GM12873 (cell line): ENCODE measurements around the gene ASAP3.

Experiments
- TF ChIP-seq, protein P1 (sequence below): IDR thresholded peaks from 2 replicates; pipeline ENCODE4 v1.5.1; 2012; ENCODE audit warnings: low read depth, mild to moderate bottlenecking, moderate library complexity, low read length, control low read depth; ENCODE audit not compliant: insufficient read depth; ENCODE audit errors: missing control alignments

Gene ASAP3

DNA sequence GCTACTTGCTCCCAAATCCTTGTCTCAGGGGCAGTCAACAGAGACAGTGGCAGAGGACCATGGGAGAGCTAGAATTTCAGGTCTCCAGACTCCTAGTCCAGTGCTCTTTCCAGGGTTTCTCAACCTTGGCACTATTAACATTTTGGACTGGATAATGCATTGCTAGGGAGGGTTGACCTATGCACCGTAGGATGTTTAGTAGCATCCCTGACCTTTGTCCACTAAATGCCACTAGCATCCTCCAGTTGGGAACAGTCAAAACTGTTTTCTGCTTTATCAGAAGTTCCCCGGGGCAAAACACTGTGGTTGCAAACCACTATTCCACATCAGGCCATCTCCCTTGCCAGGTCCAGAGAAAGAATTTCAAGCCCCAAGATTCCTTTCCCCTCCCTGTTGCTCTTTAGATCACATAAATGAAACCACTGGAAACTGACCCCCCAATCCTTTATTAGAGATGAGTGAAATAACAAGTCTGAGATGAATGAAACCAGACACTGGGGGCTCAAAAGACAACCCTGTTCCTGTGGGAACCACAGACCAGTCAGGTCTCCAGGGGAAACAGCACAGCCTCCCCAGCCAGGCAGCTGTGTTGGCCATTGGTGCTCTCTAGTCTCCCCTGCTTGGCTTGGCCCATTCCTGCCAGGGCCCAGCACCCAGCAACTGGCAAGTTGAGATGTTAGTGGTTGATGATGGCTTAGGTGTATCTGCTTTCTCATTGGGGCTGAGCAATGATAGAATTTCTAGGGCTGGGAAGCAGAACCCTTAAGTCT lies 55.7 kb downstream of the ASAP3 start:
- TF ChIP-seq, protein P1, sequence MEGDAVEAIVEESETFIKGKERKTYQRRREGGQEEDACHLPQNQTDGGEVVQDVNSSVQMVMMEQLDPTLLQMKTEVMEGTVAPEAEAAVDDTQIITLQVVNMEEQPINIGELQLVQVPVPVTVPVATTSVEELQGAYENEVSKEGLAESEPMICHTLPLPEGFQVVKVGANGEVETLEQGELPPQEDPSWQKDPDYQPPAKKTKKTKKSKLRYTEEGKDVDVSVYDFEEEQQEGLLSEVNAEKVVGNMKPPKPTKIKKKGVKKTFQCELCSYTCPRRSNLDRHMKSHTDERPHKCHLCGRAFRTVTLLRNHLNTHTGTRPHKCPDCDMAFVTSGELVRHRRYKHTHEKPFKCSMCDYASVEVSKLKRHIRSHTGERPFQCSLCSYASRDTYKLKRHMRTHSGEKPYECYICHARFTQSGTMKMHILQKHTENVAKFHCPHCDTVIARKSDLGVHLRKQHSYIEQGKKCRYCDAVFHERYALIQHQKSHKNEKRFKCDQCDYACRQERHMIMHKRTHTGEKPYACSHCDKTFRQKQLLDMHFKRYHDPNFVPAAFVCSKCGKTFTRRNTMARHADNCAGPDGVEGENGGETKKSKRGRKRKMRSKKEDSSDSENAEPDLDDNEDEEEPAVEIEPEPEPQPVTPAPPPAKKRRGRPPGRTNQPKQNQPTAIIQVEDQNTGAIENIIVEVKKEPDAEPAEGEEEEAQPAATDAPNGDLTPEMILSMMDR = no peak

GRCh38 chr1:23427550-23427949 lies 56.4 kb downstream of the ASAP3 start:
- TF ChIP-seq, protein P1 = no peak

DNA sequence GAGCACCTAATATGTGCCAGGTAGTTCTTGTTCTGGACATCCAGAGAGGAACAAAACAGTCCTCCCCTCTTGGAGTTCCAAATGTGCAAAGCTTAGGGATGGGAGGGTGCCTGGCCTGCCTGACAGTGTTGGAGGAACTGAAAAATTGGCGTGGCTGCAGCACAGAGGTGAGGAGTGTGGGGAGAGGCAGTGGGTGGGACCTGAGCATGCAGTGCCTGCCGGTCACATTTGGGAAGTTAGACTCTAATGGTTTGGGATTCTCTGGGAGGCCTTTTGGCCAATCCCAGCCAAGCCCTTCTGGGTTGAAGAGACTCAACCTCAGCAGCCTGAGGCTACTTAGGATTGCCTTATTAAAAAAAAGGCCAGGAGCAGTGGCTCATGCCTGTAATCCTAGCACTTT lies 57.2 kb downstream of the ASAP3 start:
- TF ChIP-seq, protein P1 = no peak

GRCh38 chr1:23425193-23425494 lies 58.8 kb downstream of the ASAP3 start:
- TF ChIP-seq, protein P1 = no peak

DNA sequence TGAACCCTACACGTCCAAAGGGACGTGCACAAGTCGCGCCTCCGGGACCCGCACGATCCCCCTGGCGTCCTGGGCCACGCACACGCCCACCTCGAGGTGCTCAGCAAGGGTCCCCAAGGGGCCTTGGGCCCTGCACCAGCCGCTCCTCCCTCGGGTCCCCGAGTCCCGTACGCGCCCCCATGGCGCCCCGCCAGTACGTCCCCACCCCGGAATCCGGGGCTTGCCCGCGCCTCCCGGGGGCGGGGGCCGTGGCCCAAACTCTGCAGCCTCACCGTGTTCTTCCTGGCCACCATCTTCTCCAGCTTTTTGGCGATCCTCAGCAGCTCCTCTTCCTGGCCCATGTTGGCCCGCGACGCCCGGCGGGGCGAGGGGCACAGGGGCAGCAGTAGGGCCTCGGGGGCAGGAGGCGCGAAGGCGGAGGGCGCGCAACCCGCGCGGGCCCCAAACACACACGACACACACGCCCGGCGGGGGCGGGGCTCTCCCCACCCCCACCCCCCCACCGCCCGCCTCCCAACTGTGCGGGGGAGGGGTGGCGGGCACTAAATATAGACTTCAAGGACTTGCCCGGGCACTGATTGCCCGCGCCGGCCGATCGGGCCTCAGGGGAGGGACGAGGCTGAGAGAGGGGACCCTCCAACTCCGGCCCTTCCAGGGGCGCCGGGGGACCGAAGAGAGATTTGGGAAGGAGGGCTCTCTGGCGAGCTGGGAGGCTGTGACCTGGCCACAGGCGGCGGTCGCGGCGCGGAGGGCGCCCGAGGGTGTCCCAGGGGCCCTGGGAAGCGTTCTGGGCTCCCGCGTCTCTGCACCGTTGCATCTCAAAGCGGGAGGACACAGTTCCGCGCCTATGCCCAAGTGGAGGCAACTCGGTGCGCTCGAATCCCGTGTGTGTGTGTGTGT lies 59.4 kb downstream of the ASAP3 start, which contains the start of gene TCEA3:
TCEA3 (minus strand) TSS at position 456 of the 900 bp plus-strand sequence; CDS start at position 341, 115 bp downstream.
- TF ChIP-seq, protein P1 = no peak

GRCh38 chr1:23423415-23424292 lies 60.3 kb downstream of the ASAP3 start:
- TF ChIP-seq, protein P1 = no peak

GRCh38 chr1:23422941-23423340 lies 61.0 kb downstream of the ASAP3 start:
- TF ChIP-seq, protein P1 = no peak
